ENCODE measurements around the gene MMAA. TPM values are rescaled to one million over a fixed set of nuclear protein-coding genes. Genes with fewer than 3 reads are reported as not detected.

The MMAA gene
- 5.7 and 6.2 TPM in 2 replicates for total RNA-seq

DNA sequence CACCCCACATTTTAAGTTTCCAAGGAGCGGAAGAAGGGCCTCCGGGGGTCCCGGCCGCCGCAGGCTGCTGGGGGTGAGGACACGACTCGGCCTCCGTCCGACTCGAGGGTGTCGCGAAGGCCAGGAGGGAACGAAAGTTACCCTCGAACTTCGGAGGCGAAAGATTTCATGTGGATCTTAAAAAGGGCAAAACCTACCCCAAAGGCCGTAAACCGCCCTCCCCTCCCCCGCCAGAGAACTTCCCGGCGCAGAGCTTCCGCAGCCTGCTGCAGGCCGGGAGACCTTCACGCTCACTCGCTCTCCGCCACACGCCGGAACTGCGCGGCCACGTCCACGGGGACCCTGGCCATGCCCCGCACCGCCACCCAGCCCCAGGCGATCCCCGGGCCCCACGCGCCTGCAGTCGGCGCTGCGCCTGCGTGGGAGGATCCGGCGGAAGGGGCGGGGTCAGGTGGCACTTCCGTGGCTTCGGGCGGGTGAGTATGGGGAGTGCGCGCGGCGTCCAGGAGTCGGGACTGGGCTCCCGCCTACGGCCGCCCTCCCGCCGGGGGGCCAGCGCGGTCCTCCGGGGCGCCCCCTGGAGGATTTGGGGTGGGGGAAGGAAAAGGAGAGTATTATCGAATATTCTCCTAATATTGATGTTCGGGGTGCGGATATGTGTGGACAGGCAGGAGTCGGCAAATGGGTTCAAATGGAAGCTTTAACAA, at the start of gene MMAA:
Gene MMAA (plus strand): TSS at position 454 of the 707 bp plus-strand sequence. CDS start 19,755 bp downstream, outside the sequence.

DNA sequence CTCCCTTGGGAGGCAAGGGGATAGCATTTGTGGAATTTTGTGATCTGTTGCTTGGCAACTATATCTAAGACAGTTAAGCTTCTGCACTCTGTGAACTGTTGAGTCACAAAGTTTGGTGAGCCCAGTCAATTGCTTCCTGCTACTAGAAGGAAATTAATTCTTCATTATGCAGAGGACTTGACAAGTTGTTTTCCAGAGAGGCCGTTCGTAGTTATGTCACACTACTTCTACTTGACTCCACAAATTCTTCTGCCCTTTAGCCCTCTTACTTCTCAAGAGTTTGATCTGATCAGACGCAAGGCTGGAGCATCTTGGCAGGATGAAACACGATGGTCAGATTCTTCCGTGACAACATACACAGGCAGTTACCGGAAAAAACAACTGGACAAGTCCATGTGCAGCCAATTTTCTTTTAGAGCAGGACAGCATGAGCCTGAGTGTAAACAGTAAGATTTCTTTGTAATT, 60.8 kb downstream of the MMAA start, which contains the start of gene C4orf51:
Gene C4orf51 (plus strand): TSS at position 156 of the 465 bp plus-strand sequence. CDS start 58 bp downstream, at position 214.

Other genes with a start within 250 kb of the MMAA start
- gene SMAD1, start 137.5 kb upstream of the MMAA start, total RNA-seq = 6.8 and 7.9 TPM in 2 replicates
- not detected in 2 replicates for gene C4orf51, start 60.8 kb downstream of the MMAA start, total RNA-seq